ENCODE measurements around the gene CAVIN2.

Gene CAVIN2

DNA sequence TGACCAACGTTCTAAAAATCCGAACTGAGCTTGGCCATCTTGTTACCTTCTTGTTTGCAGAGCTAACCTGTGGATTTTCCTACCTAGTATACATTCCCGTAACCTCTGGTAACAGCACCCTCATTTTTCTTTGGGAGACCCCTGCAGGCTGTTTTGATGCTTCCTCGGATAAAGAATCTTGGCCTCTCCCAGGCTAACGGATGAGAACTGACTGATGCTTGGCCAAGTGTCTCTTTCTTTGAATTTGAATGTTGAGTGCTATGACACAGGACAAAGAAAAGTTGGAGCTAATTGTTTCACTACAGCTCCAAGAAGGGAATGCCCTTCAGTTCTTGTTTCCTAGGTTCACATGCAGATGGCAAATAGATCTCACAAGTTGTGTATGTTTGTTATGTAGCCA, 19.3 kb upstream of the CAVIN2 start:
- in situ Hi-C loops (cut with MboI; ENCODE audit: low sequenced_read_pairs) = no loop called here

DNA sequence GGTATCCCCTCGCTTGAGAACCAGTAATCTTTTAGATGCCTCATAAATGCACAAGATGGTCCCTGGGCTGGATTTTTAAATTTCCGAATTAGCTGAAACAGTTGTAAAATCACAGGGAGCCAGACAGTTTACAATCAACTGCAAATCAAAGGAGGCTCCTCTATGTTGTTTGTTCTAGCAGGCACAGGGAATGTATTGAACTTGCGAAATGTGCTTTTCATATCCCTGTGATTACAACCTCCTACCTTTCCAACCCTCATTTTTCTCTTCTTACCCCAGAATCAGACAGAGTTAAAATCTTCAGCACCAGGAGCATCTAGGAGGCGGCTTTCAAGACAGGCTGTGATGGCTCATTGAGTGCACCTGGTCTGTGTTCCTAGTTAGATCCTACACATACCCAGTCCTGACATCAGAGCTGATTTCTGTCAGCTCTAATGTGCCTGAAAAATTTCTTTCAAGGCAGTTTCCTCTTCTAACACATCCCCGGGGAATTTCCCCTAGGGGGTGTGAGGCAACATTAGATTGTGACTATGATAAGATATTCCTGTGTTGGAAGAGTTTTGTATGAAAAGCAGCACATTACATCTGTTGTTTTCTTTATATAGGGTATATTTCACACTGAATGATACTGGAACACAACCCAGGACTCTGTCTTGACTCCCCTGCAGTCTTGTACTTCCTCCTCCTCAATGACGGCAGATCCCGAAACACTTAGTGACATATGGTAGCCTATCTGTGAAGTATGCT, 17.9 kb upstream of the CAVIN2 start:
- in situ Hi-C loops (cut with MboI; ENCODE audit: low sequenced_read_pairs) = no loop called here

GRCh38 chr2:191863988-191864387, 17.1 kb upstream of the CAVIN2 start:
- in situ Hi-C loops (cut with MboI; ENCODE audit: low sequenced_read_pairs) = no loop called here

DNA sequence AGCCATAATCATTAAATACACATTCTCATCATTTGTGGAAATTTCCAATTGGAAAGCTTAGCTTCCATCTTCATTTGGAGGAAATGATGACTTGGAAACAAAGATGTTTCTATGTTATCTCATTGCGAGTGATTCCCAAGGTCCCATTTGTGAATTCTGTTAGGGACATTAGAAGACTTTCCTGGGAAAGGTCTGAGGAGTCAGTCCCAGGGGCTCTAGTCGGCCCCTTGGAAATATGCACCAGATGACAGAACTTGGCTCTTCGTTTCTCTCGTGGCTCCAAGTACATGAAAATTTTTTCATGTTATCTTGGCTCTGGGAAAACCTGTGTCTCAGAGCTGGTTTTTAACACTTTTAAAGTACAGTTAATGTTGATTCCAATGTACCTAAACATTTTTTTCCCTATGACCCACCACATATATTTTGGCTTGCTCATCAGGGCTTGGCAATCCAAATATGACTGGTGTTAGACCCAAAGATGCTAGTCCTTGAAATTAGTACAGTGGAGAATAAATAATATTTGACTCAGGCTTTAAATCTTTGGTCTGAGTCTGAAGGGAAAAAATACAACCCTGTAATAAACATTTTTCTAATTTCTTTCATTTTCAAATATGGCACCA, 15.4 kb upstream of the CAVIN2 start:
- in situ Hi-C loops (cut with MboI; ENCODE audit: low sequenced_read_pairs) = no loop called here

- in situ Hi-C loops (cut with MboI; ENCODE audit: low sequenced_read_pairs) = no loop called here
Observed at GRCh38 chr2:191860760-191861466, 14.0 kb upstream of the CAVIN2 start.

- in situ Hi-C loops (cut with MboI; ENCODE audit: low sequenced_read_pairs) = no loop called here
Observed at GRCh38 chr2:191859681-191860080, 12.8 kb upstream of the CAVIN2 start.

DNA sequence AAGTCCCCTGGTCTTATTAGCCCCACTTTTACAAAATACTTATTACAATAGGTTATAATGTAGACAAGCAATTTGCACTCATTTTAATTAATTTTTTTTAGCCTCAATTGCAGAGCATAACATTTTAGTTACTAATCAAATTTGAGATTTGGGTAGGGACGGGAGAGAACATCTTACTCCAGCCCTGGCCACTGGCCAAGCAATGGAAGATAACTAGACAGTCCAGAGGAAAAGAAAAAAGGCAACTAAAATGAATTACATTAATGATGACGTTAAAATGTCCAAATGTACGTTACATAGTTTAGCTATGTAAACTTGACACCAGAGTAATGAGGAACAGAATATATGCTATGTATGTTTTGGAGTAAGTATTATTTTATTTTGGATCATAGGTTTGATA, 11.0 kb upstream of the CAVIN2 start:
- in situ Hi-C loops (cut with MboI; ENCODE audit: low sequenced_read_pairs) = no loop called here

DNA sequence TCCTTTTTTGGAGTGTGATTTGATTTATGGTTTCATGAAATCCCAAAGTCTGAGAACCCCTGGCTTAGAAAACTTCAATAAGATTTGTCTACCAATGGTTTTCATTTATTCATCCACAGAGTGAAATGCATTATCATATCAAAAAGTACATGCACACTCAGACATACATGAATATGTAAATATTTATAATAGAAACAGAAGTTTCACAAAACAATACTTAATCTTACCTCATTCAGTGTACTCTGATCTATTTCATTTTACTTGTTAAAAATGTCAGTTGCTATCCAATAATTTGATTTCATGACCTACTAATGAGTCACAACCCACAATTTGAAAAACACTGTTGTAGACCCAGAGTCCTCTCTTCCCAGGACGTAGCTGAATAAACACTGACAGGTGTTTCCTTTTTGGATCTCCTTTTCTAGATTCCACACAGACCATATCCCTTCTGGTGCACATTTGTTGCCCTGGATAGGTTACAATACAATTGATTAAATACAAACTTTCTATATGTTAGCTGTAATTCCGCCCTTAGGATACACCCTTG, 10.4 kb upstream of the CAVIN2 start:
- in situ Hi-C loops (cut with MboI; ENCODE audit: low sequenced_read_pairs) = no loop called here

- in situ Hi-C loops (cut with MboI; ENCODE audit: low sequenced_read_pairs) = no loop called here
Observed at GRCh38 chr2:191856111-191856876, 9.4 kb upstream of the CAVIN2 start.

DNA sequence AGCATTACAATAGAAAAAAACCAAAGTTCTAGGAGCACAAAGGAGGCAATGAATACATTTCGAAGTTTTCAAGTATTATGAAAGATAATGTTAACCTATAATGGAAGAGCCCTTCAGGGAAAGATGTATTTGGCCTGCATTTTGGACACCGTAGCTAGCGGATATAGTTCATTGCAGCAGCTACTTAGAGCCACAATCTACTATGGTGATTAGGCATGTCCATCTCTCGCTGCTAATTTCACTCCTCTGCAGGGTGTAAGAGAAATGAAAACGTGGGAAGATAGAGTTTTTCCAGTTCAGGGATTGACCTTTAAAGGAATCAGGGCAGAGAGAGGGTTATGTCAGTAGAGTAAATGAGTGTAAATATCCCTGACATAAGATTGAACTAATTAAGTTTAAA, 8.5 kb upstream of the CAVIN2 start:
- in situ Hi-C loops (cut with MboI; ENCODE audit: low sequenced_read_pairs) = no loop called here

DNA sequence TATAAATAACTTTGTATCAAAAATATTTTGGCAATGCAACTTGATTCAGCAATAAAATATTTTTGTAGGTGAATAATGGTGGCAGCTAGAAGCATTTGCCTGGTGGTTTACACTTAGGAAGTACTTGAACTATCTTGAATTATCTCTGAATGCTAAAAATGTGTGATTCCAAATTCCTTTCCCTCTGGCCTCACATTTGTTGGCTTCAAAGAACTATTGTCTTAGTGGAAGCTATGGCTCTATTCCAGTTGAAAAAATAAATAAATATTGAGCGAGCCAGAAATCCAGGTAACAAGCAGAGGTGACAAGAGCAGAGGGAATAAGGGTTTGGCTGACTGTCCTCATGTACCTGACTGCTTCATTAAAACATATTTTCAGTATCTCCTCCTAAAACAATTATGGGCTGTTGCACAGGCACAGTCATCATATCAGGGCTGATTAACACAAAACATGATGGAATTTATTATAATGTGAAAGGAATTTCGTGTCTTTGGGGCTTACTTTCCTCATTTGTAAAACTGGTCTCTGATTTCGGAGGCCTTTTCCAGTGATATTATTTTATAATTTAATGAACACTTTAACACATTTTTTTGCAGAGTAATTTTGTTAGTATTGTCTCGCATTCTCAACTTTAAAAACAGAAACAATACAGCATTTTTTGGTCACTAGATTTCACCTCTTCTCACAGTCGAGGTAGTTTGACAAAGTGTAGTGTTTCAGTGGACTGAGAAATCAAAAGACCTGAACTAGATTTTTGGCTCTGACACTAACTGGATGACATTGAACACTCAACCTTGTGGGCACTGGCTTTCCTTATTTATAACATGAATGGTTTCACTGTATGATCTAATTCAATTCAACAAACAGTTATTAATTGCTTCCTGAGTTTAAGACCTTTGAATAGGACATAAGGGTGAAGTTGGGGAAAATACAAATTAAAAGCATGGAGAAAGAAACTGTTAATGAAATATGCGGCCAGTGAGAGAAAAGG, 7.8 kb upstream of the CAVIN2 start:
- in situ Hi-C loops (cut with MboI; ENCODE audit: low sequenced_read_pairs) = no loop called here

DNA sequence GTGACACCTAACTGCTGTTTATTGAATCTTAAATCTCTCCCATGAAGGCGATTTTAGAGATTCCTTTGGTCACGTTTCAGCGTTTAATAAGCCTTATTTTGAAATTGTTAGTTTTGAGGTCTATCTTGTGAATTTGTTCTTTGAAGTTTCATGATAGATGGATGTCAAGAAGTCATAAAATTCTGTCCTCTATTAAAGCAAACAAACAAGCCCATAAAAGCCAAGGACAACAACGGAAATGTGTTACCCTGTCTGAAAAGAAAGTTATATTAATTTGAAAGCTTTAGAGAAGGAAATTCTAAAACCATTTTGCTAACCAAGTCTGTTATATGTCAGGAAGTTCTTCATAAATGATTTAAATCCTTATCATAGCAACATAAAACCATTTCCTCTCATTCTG, 7.0 kb upstream of the CAVIN2 start:
- in situ Hi-C loops (cut with MboI; ENCODE audit: low sequenced_read_pairs) = no loop called here

- in situ Hi-C loops (cut with MboI; ENCODE audit: low sequenced_read_pairs) = no loop called here
Observed at GRCh38 chr2:191851158-191851557, 4.3 kb upstream of the CAVIN2 start.

GRCh38 chr2:191848771-191849767, 2.2 kb upstream of the CAVIN2 start:
- in situ Hi-C loops (cut with MboI; ENCODE audit: low sequenced_read_pairs) = no loop called here

DNA sequence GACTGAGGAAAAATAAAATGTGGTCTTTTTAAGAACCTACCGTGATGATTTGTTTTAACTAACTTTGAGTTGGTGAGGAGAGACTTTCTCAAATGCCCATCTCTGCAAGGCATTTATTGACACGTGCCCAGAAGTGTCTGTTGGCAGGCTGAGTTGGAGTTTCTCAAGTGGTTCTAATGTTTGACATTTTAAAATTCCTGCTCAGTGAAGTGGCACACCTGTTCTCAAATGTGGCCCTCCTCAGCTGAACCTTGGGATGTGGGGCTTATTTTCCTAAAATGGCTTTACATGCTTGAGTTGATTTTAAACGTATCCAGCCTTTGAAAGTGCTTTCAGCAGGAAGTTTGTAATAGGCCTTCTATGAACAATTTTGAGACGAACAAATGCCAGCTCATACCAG, 876 bp upstream of the CAVIN2 start:
- in situ Hi-C loops (cut with MboI; ENCODE audit: low sequenced_read_pairs) = no loop called here

DNA sequence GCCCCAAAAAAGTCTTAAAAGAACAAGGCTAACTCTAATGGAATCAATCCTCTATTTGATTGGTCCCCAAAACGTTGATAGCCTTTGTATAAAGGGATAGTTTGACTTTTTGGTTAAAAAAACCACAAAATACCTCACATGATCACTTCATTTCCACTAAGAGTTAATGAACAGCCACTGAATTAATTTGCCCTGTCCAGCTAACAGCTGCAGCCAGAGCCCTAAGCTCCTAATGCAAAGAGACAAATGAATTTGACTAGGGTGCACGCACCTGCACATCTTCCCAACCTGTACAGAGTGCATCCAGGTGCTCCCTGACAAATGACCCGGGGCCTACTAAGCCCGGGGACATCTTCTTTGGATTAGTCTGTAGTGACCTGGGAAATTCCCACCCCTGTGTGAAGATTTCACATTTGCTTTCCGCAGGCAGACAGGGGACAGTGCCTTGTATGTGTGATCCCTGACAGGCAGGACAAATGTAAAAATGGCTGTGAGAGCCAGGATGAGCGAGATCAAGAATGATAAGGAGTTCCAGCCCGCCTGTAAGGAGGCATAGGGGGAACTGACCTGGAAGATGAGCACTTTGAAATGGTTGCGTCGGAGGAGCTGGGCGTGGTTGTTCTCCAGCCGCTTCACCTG, 893 bp downstream of the CAVIN2 start:
- in situ Hi-C loops (cut with MboI; ENCODE audit: low sequenced_read_pairs) = no loop called here

GRCh38 chr2:191845248-191845715, 1.6 kb downstream of the CAVIN2 start:
- in situ Hi-C loops (cut with MboI; ENCODE audit: low sequenced_read_pairs) = no loop called here

DNA sequence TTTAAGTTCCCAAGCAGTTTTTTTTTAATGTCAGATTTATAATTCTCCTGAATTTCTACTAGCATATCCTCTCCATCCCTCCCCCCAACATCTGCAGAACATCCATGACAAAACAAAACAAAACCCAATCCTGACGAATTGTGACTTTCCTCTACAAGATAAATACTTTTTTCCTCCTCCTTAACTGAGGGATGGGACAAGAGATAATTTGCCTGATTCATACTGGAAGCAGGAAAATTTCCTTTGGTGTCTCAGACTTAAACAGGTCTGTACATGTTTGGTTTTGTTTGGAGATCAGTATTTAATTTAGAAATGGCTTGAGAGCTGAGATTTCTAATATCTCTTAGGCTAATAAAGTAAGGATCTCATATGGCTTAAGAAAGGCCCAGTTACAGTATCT, 2.2 kb downstream of the CAVIN2 start:
- in situ Hi-C loops (cut with MboI; ENCODE audit: low sequenced_read_pairs) = no loop called here
